ENCODE results near the gene WWTR1.

Gene WWTR1

GRCh38 chr3:149604125-149604875 lies 53.5 kb downstream of the WWTR1 start:
- Mint-ChIP-seq H3K4me3 (no peak overlapping the region), H3K4me1 (ENCODE audit: low read depth) (no peaks in the 10 kb centered on the region), H3K27me3 (peaks cover 56% of the 10 kb centered on the region), H3K27ac (no peak overlapping the region), H3K9me3 (no peaks in the 10 kb centered on the region), H3K36me3 (ENCODE audit: low read depth) (no peaks in the 10 kb centered on the region)
- intact Hi-C loops (cut with micrococcal nuclease): no loop called here

DNA sequence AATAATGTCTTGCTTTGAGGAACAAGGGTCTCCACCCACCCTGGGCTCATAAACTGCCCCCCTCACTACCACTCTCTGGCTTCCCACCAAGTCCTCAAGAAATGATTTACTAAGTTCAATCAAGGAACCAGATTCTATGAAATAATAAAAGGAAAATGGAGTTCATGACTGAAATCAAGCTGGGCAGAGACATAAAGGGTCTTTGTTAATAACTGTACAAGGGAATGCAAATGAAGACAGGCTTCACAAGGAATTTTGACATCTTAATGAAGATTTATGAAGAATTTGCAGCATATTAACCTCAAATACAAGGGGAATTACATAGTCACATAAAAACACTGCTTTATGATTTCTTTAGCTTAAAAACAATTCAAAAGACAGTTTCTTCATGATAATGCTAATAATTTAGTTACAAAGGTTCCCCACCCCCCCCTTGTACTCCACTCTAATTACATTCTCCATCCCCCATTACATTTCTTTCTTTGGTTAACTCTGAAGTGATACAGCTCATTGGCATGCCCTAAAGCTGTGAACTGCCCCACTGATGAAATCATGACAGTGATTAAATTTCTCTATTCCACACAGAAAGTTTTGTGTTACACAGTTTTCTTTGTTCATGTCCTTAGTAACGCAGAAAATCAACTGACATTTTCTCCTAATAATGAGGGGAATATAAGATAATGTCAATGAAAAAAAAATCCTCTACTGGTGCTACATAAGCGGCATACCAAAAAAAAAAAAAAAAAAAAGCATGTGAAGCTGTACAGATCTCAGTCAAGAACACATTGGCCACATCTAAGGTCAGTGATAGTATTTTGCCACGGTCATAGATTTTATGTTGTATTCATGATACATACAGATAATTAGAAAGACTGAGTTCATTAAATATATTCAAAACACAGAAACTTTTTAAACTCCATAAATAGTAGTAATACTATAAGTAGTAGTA lies 54.4 kb downstream of the WWTR1 start:
- H3K36me3 Mint-ChIP-seq (ENCODE audit: low read depth): no peaks in the 10 kb centered on the region
- peaks cover 56% of the 10 kb centered on the region for H3K27me3 Mint-ChIP-seq
- intact Hi-C loops (cut with micrococcal nuclease): no loop called here
- no peaks in the 10 kb centered on the region for H3K9me3 Mint-ChIP-seq
- no peak overlapping the region for H3K27ac Mint-ChIP-seq
- H3K4me1 Mint-ChIP-seq (ENCODE audit: low read depth): no peaks in the 10 kb centered on the region
- no peak overlapping the region for H3K4me3 Mint-ChIP-seq

GRCh38 chr3:149600634-149601033 lies 57.2 kb downstream of the WWTR1 start:
- H3K36me3 Mint-ChIP-seq (ENCODE audit: low read depth): no peaks in the 10 kb centered on the region
- H3K27me3 Mint-ChIP-seq: peaks cover 64% of the 10 kb centered on the region
- H3K4me1 Mint-ChIP-seq (ENCODE audit: low read depth): no peaks in the 10 kb centered on the region
- no peak overlapping the region for H3K4me3 Mint-ChIP-seq
- H3K27ac Mint-ChIP-seq: no peak overlapping the region
- intact Hi-C loops (cut with micrococcal nuclease): no loop called here
- no peaks in the 10 kb centered on the region for H3K9me3 Mint-ChIP-seq

GRCh38 chr3:149599236-149599635 lies 58.6 kb downstream of the WWTR1 start:
- Mint-ChIP-seq H3K4me1 (ENCODE audit: low read depth) (no peaks in the 10 kb centered on the region), H3K4me3 (no peak overlapping the region), H3K27me3 (peaks cover 56% of the 10 kb centered on the region), H3K36me3 (ENCODE audit: low read depth) (no peaks in the 10 kb centered on the region), H3K27ac (no peak overlapping the region), H3K9me3 (no peaks in the 10 kb centered on the region)
- intact Hi-C loops (cut with micrococcal nuclease): no loop called here

- Mint-ChIP-seq H3K9me3 (no peaks in the 10 kb centered on the region), H3K36me3 (ENCODE audit: low read depth) (no peaks in the 10 kb centered on the region), H3K4me3 (no peak overlapping the region), H3K4me1 (ENCODE audit: low read depth) (no peaks in the 10 kb centered on the region), H3K27ac (no peak overlapping the region), H3K27me3 (peaks cover 49% of the 10 kb centered on the region)
- intact Hi-C loops (cut with micrococcal nuclease): no loop called here
These were observed 61.6 kb downstream of the WWTR1 start for GRCh38 chr3:149596134-149596770.

DNA sequence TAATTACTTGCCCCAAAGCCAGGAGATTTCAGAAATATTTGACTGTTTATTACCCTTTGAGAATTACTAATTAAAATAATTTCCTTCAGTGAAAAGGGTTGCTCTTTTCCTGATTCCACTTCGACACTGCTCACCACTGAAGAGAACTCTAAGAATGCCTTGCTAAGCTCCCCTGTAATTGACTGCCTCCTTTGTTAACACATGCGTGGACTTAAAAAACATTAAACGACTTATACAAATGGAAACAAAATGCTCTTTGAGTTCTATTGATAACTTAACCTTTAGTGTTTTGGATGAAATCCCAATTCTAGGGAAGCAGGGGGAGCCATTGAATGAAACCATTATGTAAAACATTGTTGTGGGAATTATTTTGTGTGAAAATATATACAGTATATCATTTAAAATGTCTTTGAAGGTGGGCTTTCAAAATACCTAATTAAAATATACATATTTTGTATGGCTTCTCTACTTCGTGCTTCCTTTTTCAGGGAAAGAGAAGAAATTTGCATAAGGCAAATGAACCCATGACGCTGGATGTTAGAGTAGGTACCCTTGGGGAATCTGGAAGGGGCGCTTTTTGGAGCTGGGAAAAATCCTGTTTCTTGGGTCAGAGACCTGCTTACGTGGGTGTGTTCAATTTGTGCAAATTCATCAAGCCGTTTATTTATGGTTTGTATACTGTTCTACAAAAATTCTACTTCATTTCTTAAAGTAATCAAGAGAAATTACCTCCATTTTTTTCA lies 64.2 kb downstream of the WWTR1 start:
- no peak overlapping the region for H3K27ac Mint-ChIP-seq

DNA sequence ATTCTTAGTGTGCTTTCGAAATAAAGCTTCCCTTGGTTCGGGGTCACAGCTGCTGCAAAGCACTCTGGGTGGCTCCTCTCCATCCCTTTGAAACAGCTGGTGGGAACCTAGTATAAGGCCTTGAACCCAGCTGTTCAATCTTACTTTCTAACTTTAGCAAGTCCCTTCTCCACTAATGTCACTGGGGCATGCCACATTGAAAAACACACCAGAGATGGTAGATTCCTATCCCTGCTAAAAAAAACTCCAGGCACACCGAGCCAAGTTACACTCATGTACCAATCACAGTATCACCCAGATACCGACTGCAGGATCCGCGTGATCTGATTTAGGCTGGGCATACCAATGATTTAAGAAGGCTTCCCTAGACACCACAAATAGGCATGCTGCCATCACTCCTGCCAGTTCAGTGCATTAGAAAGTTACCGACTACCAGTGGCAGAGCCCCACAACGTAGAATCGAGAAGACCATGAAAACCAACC lies 65.0 kb downstream of the WWTR1 start:
- H3K4me1 Mint-ChIP-seq (ENCODE audit: low read depth): no peaks in the 10 kb centered on the region
- H3K36me3 Mint-ChIP-seq (ENCODE audit: low read depth): no peaks in the 10 kb centered on the region
- no peaks in the 10 kb centered on the region for H3K9me3 Mint-ChIP-seq
- no peak overlapping the region for H3K27ac Mint-ChIP-seq
- H3K4me3 Mint-ChIP-seq: no peak overlapping the region
- intact Hi-C loops (cut with micrococcal nuclease): no loop called here
- H3K27me3 Mint-ChIP-seq: peaks cover 55% of the 10 kb centered on the region

More for the DNA sequence above, 64.2 kb downstream of the WWTR1 start:
- no peaks in the 10 kb centered on the region for H3K9me3 Mint-ChIP-seq
- peaks cover 57% of the 10 kb centered on the region for H3K27me3 Mint-ChIP-seq
- intact Hi-C loops (cut with micrococcal nuclease): no loop called here
- no peaks in the 10 kb centered on the region for H3K4me1 Mint-ChIP-seq (ENCODE audit: low read depth)
- no peaks in the 10 kb centered on the region for H3K36me3 Mint-ChIP-seq (ENCODE audit: low read depth)
- no peak overlapping the region for H3K4me3 Mint-ChIP-seq

- H3K27me3 Mint-ChIP-seq: peaks cover 57% of the 10 kb centered on the region
- H3K4me1 Mint-ChIP-seq (ENCODE audit: low read depth): no peaks in the 10 kb centered on the region
- intact Hi-C loops (cut with micrococcal nuclease): no loop called here
- H3K27ac Mint-ChIP-seq: no peak overlapping the region
- H3K9me3 Mint-ChIP-seq: no peaks in the 10 kb centered on the region
- H3K4me3 Mint-ChIP-seq: no peak overlapping the region
- H3K36me3 Mint-ChIP-seq (ENCODE audit: low read depth): no peaks in the 10 kb centered on the region
These were observed 67.0 kb downstream of the WWTR1 start for GRCh38 chr3:149590691-149591441.

DNA sequence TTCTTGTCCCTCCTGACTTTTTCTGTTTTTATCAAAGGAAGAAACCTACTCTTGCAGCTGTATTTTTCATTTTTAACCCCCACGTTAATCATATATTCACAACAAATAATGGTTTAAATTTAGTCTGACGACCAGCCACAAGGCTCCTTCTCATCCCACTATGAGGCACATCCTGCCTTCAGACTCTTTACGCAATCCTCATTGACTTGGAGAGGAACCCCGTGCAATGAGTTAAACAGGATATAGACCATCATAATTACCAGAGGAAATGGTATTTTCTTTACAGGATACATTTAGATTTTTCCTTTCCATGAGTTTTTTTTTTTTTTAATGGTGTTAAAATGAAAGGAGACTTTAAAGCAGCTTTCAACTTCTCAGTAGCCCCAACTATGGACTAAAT lies 68.5 kb downstream of the WWTR1 start:
- Mint-ChIP-seq H3K9me3 (no peaks in the 10 kb centered on the region), H3K36me3 (ENCODE audit: low read depth) (no peaks in the 10 kb centered on the region), H3K27me3 (peaks cover 60% of the 10 kb centered on the region), H3K4me3 (no peak overlapping the region), H3K4me1 (ENCODE audit: low read depth) (no peaks in the 10 kb centered on the region), H3K27ac (no peak overlapping the region)
- intact Hi-C loops (cut with micrococcal nuclease): no loop called here

- Mint-ChIP-seq H3K36me3 (ENCODE audit: low read depth) (no peaks in the 10 kb centered on the region), H3K27me3 (peaks cover 64% of the 10 kb centered on the region), H3K4me1 (ENCODE audit: low read depth) (no peaks in the 10 kb centered on the region), H3K27ac (no peak overlapping the region), H3K4me3 (no peak overlapping the region), H3K9me3 (no peaks in the 10 kb centered on the region)
- intact Hi-C loops (cut with micrococcal nuclease): no loop called here
These were observed 68.9 kb downstream of the WWTR1 start for GRCh38 chr3:149588909-149589308.

DNA sequence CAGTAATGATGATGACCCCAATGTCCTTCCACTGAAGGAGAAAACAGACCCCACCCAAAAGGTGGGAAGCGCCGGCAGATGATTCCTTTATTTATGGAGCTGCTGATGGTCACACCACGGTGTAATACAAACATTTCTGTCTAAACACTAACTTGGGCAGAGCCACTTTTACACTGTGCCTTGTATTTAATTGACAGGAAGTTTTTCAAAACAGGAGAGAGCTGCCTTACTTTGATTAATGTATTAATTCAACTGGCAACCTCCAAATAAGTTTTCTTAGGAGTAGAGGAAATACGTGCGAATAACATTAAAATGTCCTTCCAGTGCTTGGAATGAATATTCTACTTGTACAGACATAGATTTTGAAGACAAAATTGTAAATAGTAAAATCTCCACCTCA lies 70.4 kb downstream of the WWTR1 start:
- no peak overlapping the region for H3K27ac Mint-ChIP-seq
- H3K4me1 Mint-ChIP-seq (ENCODE audit: low read depth): no peaks in the 10 kb centered on the region
- H3K36me3 Mint-ChIP-seq (ENCODE audit: low read depth): no peaks in the 10 kb centered on the region
- intact Hi-C loops (cut with micrococcal nuclease): no loop called here
- H3K9me3 Mint-ChIP-seq: no peaks in the 10 kb centered on the region
- no peak overlapping the region for H3K4me3 Mint-ChIP-seq
- H3K27me3 Mint-ChIP-seq: peaks cover 59% of the 10 kb centered on the region

DNA sequence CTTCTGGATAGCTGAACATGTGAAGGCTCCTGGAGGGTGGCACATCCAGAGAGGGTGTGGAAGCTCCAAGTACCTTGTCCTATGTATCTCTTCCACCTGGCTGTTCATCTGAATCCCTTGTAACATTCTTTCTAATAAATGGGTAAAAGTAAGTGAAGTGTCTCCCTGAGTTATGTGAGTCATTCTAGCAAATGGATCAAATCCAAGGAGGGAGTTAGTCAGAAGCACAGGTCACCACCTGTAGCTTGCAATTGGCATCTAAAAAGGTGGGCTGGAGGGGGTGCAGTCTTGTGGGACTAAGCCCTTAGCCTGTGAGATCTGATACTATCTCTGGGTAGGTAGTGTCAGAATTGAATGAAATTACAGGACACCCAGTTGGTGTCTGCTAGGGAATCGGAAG lies 71.0 kb downstream of the WWTR1 start:
- H3K4me3 Mint-ChIP-seq: no peak overlapping the region
- peaks cover 61% of the 10 kb centered on the region for H3K27me3 Mint-ChIP-seq

DNA sequence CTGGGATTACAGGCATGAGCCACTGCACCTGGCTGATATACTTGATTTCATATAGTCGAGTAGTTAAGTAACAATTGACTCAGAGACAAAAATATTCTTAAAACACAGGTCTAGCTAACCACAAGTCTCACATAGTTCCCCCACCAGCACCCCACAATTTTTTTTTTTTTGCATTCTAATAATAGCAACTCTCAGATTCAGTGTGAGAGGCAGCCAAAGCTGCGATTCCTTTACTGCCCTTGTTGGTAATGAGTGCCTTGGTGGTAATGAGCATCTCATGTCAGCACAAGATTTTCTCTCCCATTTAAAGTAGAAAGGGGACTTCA lies 72.5 kb downstream of the WWTR1 start:
- Mint-ChIP-seq H3K4me1 (ENCODE audit: low read depth) (no peaks in the 10 kb centered on the region), H3K27ac (no peak overlapping the region), H3K4me3 (no peak overlapping the region), H3K9me3 (no peaks in the 10 kb centered on the region), H3K36me3 (ENCODE audit: low read depth) (no peaks in the 10 kb centered on the region), H3K27me3 (peaks cover 64% of the 10 kb centered on the region)
- intact Hi-C loops (cut with micrococcal nuclease): no loop called here

More for the DNA sequence above, 71.0 kb downstream of the WWTR1 start:
- intact Hi-C loops (cut with micrococcal nuclease): no loop called here
- Mint-ChIP-seq H3K9me3 (no peaks in the 10 kb centered on the region), H3K36me3 (ENCODE audit: low read depth) (no peaks in the 10 kb centered on the region), H3K27ac (no peak overlapping the region), H3K4me1 (ENCODE audit: low read depth) (no peaks in the 10 kb centered on the region)
